Esophagus squamous epithelium (tissue), 4 donors: ENCODE measurements around the gene WFDC2.

ENCODE experiments used
- CTCF ChIP-seq, 6 experiments: fragments of 450-650 bp in 4 of 6; fragments of 200-600 bp in 2 of 6; sonication (generic) in 2 of 6; IDR thresholded peaks; one replicate each; pipeline ENCODE4 v1.5.1; 2016 to 2019; ENCODE audit warnings: antibody characterized with exemption in 6 of 6, mild to moderate bottlenecking in 4 of 6, moderate library complexity in 4 of 6
- POLR2A ChIP-seq, 4 donors: fragments of 450-650 bp; IDR thresholded peaks; one replicate each; pipeline ENCODE4 v1.6.1; 2017; ENCODE audit warnings: antibody characterized with exemption in 4 of 4, mild to moderate bottlenecking in 4 of 4, moderate library complexity in 3 of 4

DNA sequence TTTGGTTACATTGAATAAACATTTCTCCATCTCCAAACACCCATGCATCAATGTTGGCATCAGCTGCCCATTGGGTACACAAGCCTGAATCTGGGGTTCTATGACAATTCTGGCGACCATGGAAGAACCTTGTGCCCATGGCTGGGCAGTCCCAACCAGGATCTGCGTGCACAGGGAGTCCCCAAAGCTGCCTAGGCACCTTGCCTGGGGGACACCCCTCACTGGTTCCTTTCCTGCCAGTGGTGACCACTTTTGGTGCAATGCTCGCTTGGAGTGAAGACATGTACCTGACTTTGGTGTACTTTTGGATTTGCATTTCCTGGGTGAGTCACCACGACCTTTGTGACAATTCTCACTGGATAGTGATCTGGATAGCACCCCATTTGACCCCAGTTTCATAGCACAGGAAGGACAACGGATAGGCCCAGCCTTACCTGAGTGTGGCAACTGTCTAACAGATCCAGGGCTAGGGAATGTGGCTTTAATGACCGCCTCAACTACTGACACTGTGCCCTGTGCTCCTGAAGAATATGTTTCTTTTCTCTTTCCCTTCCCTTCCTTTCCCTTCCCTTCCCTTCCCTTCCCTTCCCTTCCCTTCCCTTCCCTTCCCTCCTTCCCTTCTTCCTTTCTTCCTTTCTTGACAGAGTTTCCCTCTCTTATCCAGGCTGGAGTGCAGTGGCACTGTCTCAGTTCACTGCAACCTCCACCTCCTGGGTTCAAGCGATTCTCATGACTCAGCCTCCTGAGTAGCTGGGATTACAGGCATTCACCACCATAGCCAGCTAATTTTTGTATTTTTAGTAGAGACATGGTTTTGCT, 38.7 kb downstream of the WFDC2 start:
- TF ChIP-seq CTCF (IDR thresholded peaks at IDR 0.05) (no peak), POLR2A (IDR thresholded peaks at IDR 0.05) (no peak)
